Neuronal stem cell (in vitro differentiated cells): ENCODE data around the gene RNF10.

Source experiments
- DNase-seq: peaks from one replicate; pipeline ENCODE4 v3.0.0-alpha.2; 2013; ENCODE audit warnings: low spot score
- H2AFZ ChIP-seq: one replicate; pipeline ENCODE4 v1.6.1; 2013; ENCODE audit warnings: mild to moderate bottlenecking, low read length, inconsistent platforms
- H2AK5ac ChIP-seq: 2 replicates; pipeline ENCODE4 v1.6.1; 2013; ENCODE audit warnings: low read depth, mild to moderate bottlenecking, inconsistent platforms, low read length, moderate library complexity, mixed read lengths
- H2BK120ac ChIP-seq: 2 replicates; pipeline ENCODE4 v1.6.1; 2013; ENCODE audit warnings: low read depth, mild to moderate bottlenecking, inconsistent platforms, low read length, moderate library complexity, mixed read lengths
- H2BK12ac ChIP-seq: one replicate; pipeline ENCODE4 v1.6.1; 2013; ENCODE audit warnings: low read length, inconsistent platforms
- H2BK15ac ChIP-seq: 2 replicates; pipeline ENCODE4 v1.6.1; 2013; ENCODE audit warnings: mild to moderate bottlenecking, low read length, inconsistent platforms, mixed read lengths
- H2BK5ac ChIP-seq: one replicate; pipeline ENCODE4 v1.6.1; 2013; ENCODE audit warnings: inconsistent platforms, mild to moderate bottlenecking, low read length, moderate library complexity
- H3K14ac ChIP-seq: one replicate; pipeline ENCODE4 v1.6.1; 2013; ENCODE audit warnings: low read length, inconsistent platforms
- H3K18ac ChIP-seq: 2 replicates; pipeline ENCODE4 v1.6.1; 2013; ENCODE audit warnings: low read length, inconsistent platforms
- H3K23ac ChIP-seq: 2 replicates; pipeline ENCODE4 v1.6.1; 2013; ENCODE audit warnings: low read depth, mild to moderate bottlenecking, mixed read lengths, low read length, inconsistent platforms; ENCODE audit not compliant: poor library complexity
- H3K27ac ChIP-seq: replicated peaks from 3 replicates; pipeline ENCODE4 v1.5.1; 2013; ENCODE audit warnings: low read length, inconsistent platforms
- H3K27me3 ChIP-seq, 3 experiments: 2 replicates each; pipeline ENCODE4 v1.6.1; 2013; ENCODE audit warnings: low read length in 3 of 3, mild to moderate bottlenecking in 2 of 3, inconsistent platforms in 1 of 3, low read depth in 1 of 3, mixed read lengths in 1 of 3, moderate library complexity in 1 of 3; ENCODE audit not compliant: control insufficient read depth in 3 of 3, insufficient read depth in 3 of 3
- H3K36me3 ChIP-seq, 2 donors: replicated peaks in 1 of 2; 2 replicates each; pipeline ENCODE4 v1.6.1; 2013; ENCODE audit warnings: low read length in 2 of 2; ENCODE audit not compliant: control insufficient read depth in 2 of 2, insufficient read depth in 2 of 2
- H3K4ac ChIP-seq: 2 replicates; pipeline ENCODE4 v1.6.1; 2013; ENCODE audit warnings: inconsistent platforms, mild to moderate bottlenecking, low read length, moderate library complexity
- H3K4me1 ChIP-seq, 2 donors: 1 replicate in 1 of 2; 2 replicates in 1 of 2; pipeline ENCODE4 v1.6.1; 2013; ENCODE audit warnings: low read length in 2 of 2, low read depth in 1 of 2; ENCODE audit not compliant: control insufficient read depth in 2 of 2, insufficient read depth in 1 of 2
- H3K4me2 ChIP-seq: one replicate; pipeline ENCODE4 v1.6.1; 2013; ENCODE audit warnings: mild to moderate bottlenecking, low read length, inconsistent platforms; ENCODE audit not compliant: insufficient read depth, poor library complexity, severe bottlenecking
- H3K4me3 ChIP-seq, 2 donors: 2 replicates each; pipeline ENCODE4 v1.5.1; 2013; ENCODE audit warnings: low read length in 2 of 2, mild to moderate bottlenecking in 2 of 2, inconsistent platforms in 1 of 2, moderate library complexity in 1 of 2
- H3K79me1 ChIP-seq: one replicate; pipeline ENCODE4 v1.6.1; 2013; ENCODE audit warnings: low read depth, mild to moderate bottlenecking, inconsistent platforms, low read length, moderate library complexity
- H3K9ac ChIP-seq: one replicate; pipeline ENCODE4 v1.6.1; 2013; ENCODE audit warnings: mild to moderate bottlenecking, low read depth, low read length, inconsistent platforms; ENCODE audit not compliant: poor library complexity
- H3K9me3 ChIP-seq, 2 donors: replicated peaks in 1 of 2; 2 replicates each; pipeline versions ENCODE3 to v1.6.1; 2013; ENCODE audit warnings: low read length in 2 of 2, mild to moderate bottlenecking in 2 of 2, inconsistent platforms in 1 of 2, low read depth in 1 of 2, mixed read lengths in 1 of 2, moderate library complexity in 1 of 2; ENCODE audit not compliant: control insufficient read depth in 2 of 2, insufficient read depth in 1 of 2
- H4K8ac ChIP-seq: one replicate; pipeline ENCODE4 v1.6.1; 2013; ENCODE audit warnings: low read depth, mild to moderate bottlenecking, inconsistent platforms, low read length, moderate library complexity
- H4K91ac ChIP-seq: one replicate; pipeline ENCODE4 v1.6.1; 2013; ENCODE audit warnings: low read length, low read depth, mild to moderate bottlenecking, inconsistent platforms; ENCODE audit not compliant: poor library complexity
- WGBS, 2 donors: extraction: QIAGEN DNeasy Blood & Tissue Kit; methylation state at CpG; one replicate each; pipeline ENCODE4 v1.1.7; 2013; ENCODE audit warnings: missing lambda C conversion rate in 2 of 2, mixed read lengths in 1 of 2; ENCODE audit not compliant: insufficient read length in 2 of 2, insufficient replicate concordance in 1 of 2; ENCODE audit errors: extremely low coverage in 2 of 2; 5-methylcytosine and 5-hydroxymethylcytosine counted together

Gene RNF10

DNA sequence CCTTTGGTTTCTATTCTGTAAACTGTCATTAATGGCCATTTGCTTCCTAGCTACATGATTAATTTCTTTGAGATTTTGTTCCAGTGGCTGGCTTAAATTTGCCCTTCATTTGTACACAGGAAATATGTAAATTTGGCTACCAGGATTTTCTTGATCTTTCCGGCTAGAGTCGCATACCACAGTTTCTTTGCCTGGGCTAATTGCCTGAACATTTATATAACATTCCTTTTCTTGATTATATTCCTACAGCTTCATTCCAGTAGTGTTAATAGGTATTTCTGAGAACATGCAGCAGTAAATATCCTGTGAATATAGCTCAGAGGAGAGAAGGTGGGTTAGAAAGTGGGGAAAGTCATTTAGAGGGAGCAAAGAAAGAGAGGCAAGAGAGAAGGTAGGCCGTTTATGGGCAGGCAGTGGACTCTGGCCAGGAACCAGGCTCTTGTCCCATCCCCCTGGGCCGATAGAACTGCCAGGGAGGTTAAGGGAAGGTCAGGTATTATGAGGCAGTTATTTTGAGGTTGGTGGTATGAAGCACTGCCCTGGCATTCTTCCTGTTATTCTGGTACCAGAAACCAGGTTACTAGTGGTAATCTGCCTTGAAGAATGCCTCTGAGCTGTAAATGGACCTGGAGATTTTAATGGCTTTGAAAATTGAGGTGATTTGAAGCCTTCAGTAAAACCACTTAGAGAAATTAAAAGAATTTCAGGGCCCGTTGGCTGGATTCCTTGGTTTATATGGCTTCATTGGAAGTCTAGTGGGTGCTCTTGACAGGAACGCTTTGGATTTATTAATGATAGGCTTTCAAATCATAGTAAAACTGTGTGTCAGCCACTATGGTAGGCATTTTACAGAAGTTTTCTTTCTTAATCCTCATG, 4.4 kb downstream of the RNF10 start:
- H3K79me1 ChIP-seq: peaks cover 11% of the 10 kb centered on the region
- no peak overlapping the region for H4K91ac ChIP-seq
- DNase-seq: no peak
- H2AFZ ChIP-seq: no peak overlapping the region
- H2AK5ac ChIP-seq: no peak overlapping the region
- H2BK120ac ChIP-seq: no peak overlapping the region
- no peak overlapping the region for H2BK15ac ChIP-seq
- no peaks in the 10 kb centered on the region for H3K27me3 ChIP-seq
- no peak overlapping the region for H3K18ac ChIP-seq
- no peak overlapping the region for H3K4ac ChIP-seq
- no peak overlapping the region for H3K27ac ChIP-seq
- peaks cover 3 to 70% of the 10 kb centered on the region in 2 donors for H3K36me3 ChIP-seq
- H3K14ac ChIP-seq: no peak overlapping the region
- H3K4me3 ChIP-seq: no peak overlapping the region
- no peak overlapping the region for H3K4me2 ChIP-seq
- H3K23ac ChIP-seq: no peak overlapping the region
- WGBS, 2 donors: no CpG with 5 or more reads among the region's 6 CpGs
- no peak overlapping the region for H4K8ac ChIP-seq
- no peak overlapping the region for H3K9ac ChIP-seq
- peaks cover 6 to 19% of the 10 kb centered on the region in 2 donors for H3K4me1 ChIP-seq
- H3K9me3 ChIP-seq: no peaks in the 10 kb centered on the region
- H2BK5ac ChIP-seq: no peak overlapping the region
- no peak overlapping the region for H2BK12ac ChIP-seq

- Histone ChIP-seq H3K4me3 (no peak overlapping the region), H3K9ac (no peak overlapping the region), H3K14ac (no peak overlapping the region), H3K4me1 (peaks cover 6 to 19% of the 10 kb centered on the region in 2 donors), H2BK120ac (no peak overlapping the region), H2BK15ac (no peak overlapping the region), H2BK5ac (no peak overlapping the region), H3K36me3 (peaks cover 3 to 76% of the 10 kb centered on the region in 2 donors), H3K4me2 (no peak overlapping the region), H3K4ac (no peak overlapping the region), H4K8ac (no peak overlapping the region), H3K79me1 (peaks cover 11% of the 10 kb centered on the region), H3K27me3 (no peaks in the 10 kb centered on the region), H3K27ac (no peak overlapping the region), H2BK12ac (no peak overlapping the region), H2AFZ (no peak overlapping the region), H2AK5ac (no peak overlapping the region), H4K91ac (no peak overlapping the region), H3K23ac (no peak overlapping the region), H3K9me3 (no peaks in the 10 kb centered on the region), H3K18ac (no peak overlapping the region)
- no CpG with 5 or more reads among the region's 1 CpG for WGBS, 2 donors
- DNase-seq: no peak
These were observed 5.1 kb downstream of the RNF10 start for GRCh38 chr12:120539303-120539702.

DNA sequence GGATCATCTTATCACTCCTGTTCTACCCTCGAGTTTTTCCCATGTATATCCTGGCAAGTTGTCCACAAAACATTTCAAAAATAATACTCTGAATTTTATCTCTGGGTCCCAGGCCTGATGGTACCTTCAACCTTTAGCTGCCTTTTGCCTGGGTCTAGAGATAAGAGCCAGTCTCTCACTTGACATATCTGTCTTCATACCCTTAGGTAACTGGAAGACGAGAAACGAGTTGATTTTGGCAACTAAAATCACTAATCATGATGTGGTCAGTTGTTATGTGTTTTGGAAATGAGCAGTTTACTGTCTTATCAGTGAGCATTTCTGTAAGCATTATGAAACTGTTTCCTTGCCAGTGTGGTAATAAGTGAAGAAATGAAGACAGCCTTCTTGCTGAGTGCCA, 6.3 kb downstream of the RNF10 start:
- Histone ChIP-seq H3K4me3 (no peak overlapping the region), H3K9ac (no peak overlapping the region), H3K79me1 (peaks cover 4% of the 10 kb centered on the region), H2BK5ac (no peak overlapping the region), H4K91ac (no peak overlapping the region), H2BK12ac (no peak overlapping the region), H2AK5ac (no peak overlapping the region), H4K8ac (no peak overlapping the region), H3K4me1 (peaks cover 6 to 15% of the 10 kb centered on the region in 2 donors), H3K18ac (no peak overlapping the region), H2BK15ac (no peak overlapping the region), H3K23ac (no peak overlapping the region), H3K27me3 (no peaks in the 10 kb centered on the region), H3K4me2 (no peak overlapping the region), H2AFZ (no peak overlapping the region), H3K27ac (no peak overlapping the region), H2BK120ac (no peak overlapping the region), H3K4ac (no peak overlapping the region), H3K9me3 (no peaks in the 10 kb centered on the region), H3K36me3 (peaks cover 3 to 82% of the 10 kb centered on the region in 2 donors), H3K14ac (no peak overlapping the region)
- WGBS, 2 donors: no CpG with 5 or more reads among the region's 3 CpGs
- DNase-seq: no peak

DNA sequence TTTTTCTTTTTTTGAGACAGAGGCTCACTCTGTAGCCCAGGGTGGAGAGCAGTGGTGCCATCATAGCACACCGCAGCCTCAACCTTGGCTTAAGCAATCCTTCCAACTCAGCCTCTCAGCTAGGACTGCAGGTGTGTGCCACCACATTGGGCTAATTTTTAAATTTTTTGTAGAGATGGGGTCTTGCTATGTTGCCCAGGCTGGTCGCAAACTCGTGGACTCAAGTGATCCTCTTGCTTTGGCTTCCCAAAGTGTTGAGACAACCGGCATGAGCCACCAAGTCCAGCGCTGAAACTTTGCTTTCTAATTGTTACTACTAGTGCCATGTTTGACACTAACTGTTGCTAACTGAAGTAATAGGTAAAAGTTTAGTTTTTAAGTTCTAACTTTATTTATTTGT, 8.0 kb downstream of the RNF10 start:
- no peaks in the 10 kb centered on the region for H3K27me3 ChIP-seq

More for the DNA sequence above, 8.0 kb downstream of the RNF10 start:
- no peak for DNase-seq
- no peak overlapping the region for H2BK15ac ChIP-seq
- no peak overlapping the region for H3K27ac ChIP-seq
- H3K4me2 ChIP-seq: no peak overlapping the region
- H2AK5ac ChIP-seq: no peak overlapping the region
- no CpG with 5 or more reads among the region's 5 CpGs for WGBS, 2 donors
- H2BK5ac ChIP-seq: no peak overlapping the region
- H4K91ac ChIP-seq: no peak overlapping the region
- no peak overlapping the region for H3K4me3 ChIP-seq
- H4K8ac ChIP-seq: no peak overlapping the region
- peaks cover 0 to 6% of the 10 kb centered on the region in 2 donors for H3K4me1 ChIP-seq
- H3K23ac ChIP-seq: no peak overlapping the region
- no peak overlapping the region for H2BK120ac ChIP-seq
- no peaks in the 10 kb centered on the region for H3K9me3 ChIP-seq
- H3K18ac ChIP-seq: no peak overlapping the region
- H3K9ac ChIP-seq: no peak overlapping the region
- no peak overlapping the region for H2AFZ ChIP-seq
- H2BK12ac ChIP-seq: no peak overlapping the region
- H3K79me1 ChIP-seq: peaks cover 3% of the 10 kb centered on the region
- no peak overlapping the region for H3K4ac ChIP-seq
- no peak overlapping the region for H3K14ac ChIP-seq
- H3K36me3 ChIP-seq: peaks cover 8 to 79% of the 10 kb centered on the region in 2 donors
